ENCODE measurements around the gene PLEKHA6. TPM values are rescaled to one million over a fixed set of nuclear protein-coding genes. Genes with fewer than 3 reads are reported as not detected.

The PLEKHA6 gene
- total RNA-seq, 1 experiment from 2014 or later, result 5.5 TPM

- DNase-seq (ENCODE audit: low read depth, low spot score), result no peak
- in situ Hi-C loops (cut with HindIII; ENCODE audit: low pct_unique_long_range_greater_than_20kb, low sequenced_read_pairs), result no loop called here
- no peaks in the 10 kb centered on the region for H3K9me3 ChIP-seq (ENCODE audit: control insufficient read depth, insufficient read depth, low read depth, low read length)
- no peak overlapping the region for H3K27ac ChIP-seq (ENCODE audit: low read length)
- CTCF ChIA-PET, result interaction anchor here (0.6 kb wide), 1 partner anchor 274 kb away, joined by 4 read pairs; no protein-coding TSS in a partner anchor
- peaks cover 19% of the 10 kb centered on the region for H3K4me1 ChIP-seq (ENCODE audit: control insufficient read depth, insufficient read depth, low read length)
- intact Hi-C loops (cut with micrococcal nuclease; ENCODE audit: unreplicated experiment), result no loop called here
- no TSS peak for BruUV-seq (replicated peaks)
- H3K4me3 ChIP-seq (ENCODE audit: low read depth in 2 of 2, low read length in 2 of 2), result peak overlapping the region; percentile 82 to 99
- no peak for TF ChIP-seq CTCF (IDR thresholded peaks at IDR 0.05)
- no peak for TF ChIP-seq REST (IDR thresholded peaks at IDR 0.05; ENCODE audit: insufficient read depth in 1 of 2, low read depth in 2 of 2, low read length in 1 of 2)
- TF ChIP-seq SIN3A (IDR thresholded peaks at IDR 0.05; ENCODE audit: borderline replicate concordance, insufficient read depth, low read depth, low read length), result no peak
- no peak for TF ChIP-seq TCF7L2 (IDR thresholded peaks at IDR 0.05; ENCODE audit: low read depth, low read length)
- TF ChIP-seq POLR2AphosphoS5 (IDR thresholded peaks at IDR 0.05; ENCODE audit: low read depth, low read length), result no peak
- POLR2A ChIA-PET, result interaction anchor here (0.5 kb wide), 1 partner anchor 102 kb away, joined by 4 read pairs; no protein-coding TSS in a partner anchor
- H3K27me3 ChIP-seq (ENCODE audit: control insufficient read depth, insufficient read depth, low read length), result no peaks in the 10 kb centered on the region
- ATAC-seq, result no peak
- peaks cover 43% of the 10 kb centered on the region for H3K36me3 ChIP-seq (ENCODE audit: control insufficient read depth, insufficient read depth, low read length)
Measured at GRCh38 chr1:204405988-204406387, 46.3 kb upstream of the PLEKHA6 start.

GRCh38 chr1:204404629-204405028 lies 44.9 kb upstream of the PLEKHA6 start:
- ChIA-PET CTCF (no interaction called here), POLR2A (interaction anchor here (0.6 kb wide), 1 partner anchor 8 kb away, joined by 6 read pairs; no protein-coding TSS in a partner anchor)
- no peak for ATAC-seq
- Histone ChIP-seq H3K36me3 (ENCODE audit: control insufficient read depth, insufficient read depth, low read length) (peaks cover 39% of the 10 kb centered on the region), H3K4me1 (ENCODE audit: control insufficient read depth, insufficient read depth, low read length) (peaks cover 19% of the 10 kb centered on the region), H3K27ac (ENCODE audit: low read length) (no peak overlapping the region), H3K4me3 (ENCODE audit: low read depth in 2 of 2, low read length in 2 of 2) (no peak overlapping the region), H3K27me3 (ENCODE audit: control insufficient read depth, insufficient read depth, low read length) (no peaks in the 10 kb centered on the region), H3K9me3 (ENCODE audit: control insufficient read depth, insufficient read depth, low read depth, low read length) (no peaks in the 10 kb centered on the region)
- DNase-seq (ENCODE audit: low read depth, low spot score), result no peak
- intact Hi-C loops (cut with micrococcal nuclease; ENCODE audit: unreplicated experiment) (no loop called here), in situ Hi-C loops (cut with HindIII; ENCODE audit: low pct_unique_long_range_greater_than_20kb, low sequenced_read_pairs) (no loop called here)
- TF ChIP-seq TCF7L2 (IDR thresholded peaks at IDR 0.05; ENCODE audit: low read depth, low read length) (no peak), REST (IDR thresholded peaks at IDR 0.05; ENCODE audit: insufficient read depth in 1 of 2, low read depth in 2 of 2, low read length in 1 of 2) (no peak), CTCF (IDR thresholded peaks at IDR 0.05) (no peak), SIN3A (IDR thresholded peaks at IDR 0.05; ENCODE audit: borderline replicate concordance, insufficient read depth, low read depth, low read length) (no peak), POLR2AphosphoS5 (IDR thresholded peaks at IDR 0.05; ENCODE audit: low read depth, low read length) (no peak)
- no TSS peak for BruUV-seq (replicated peaks)

Measured in Panc1 (cell line).